Endothelial cell of umbilical vein (primary cell): ENCODE measurements around the gene SDR9C7. TPM values are rescaled to one million over a fixed set of nuclear protein-coding genes. Genes with fewer than 3 reads are reported as not detected.
"Not testable (repeated sequence)": the region's sequence is repeated elsewhere in the genome, so short reads cannot be mapped to it uniquely, and the experiment has no call there.

ENCODE experiments used
- BruUV-seq: library from RNA; stranded (reverse); fragments of 400-500 nt; replicated peaks from 2 replicates; lab custom pipeline; 2021; lab: Mats Ljungman, UMichigan
- CTCF ChIA-PET: fragments of 300-600, 350-600 bp; sonication (Branson Sonifier 250); formaldehyde crosslinking; loops from one replicate; lab custom pipeline; 2021; ENCODE audit warnings: antibody characterized with exemption, inconsistent platforms; lab: Charles Lee
- POLR2A ChIA-PET: fragments of 300-600, 350-600 bp; sonication (Branson Sonifier 250); formaldehyde crosslinking; loops from one replicate; lab custom pipeline; 2021; ENCODE audit warnings: antibody characterized with exemption, inconsistent platforms; lab: Charles Lee
- DNase-seq: peaks from one replicate; pipeline ENCODE4 v3.0.0-alpha.2; 2011; ENCODE audit warnings: low read depth, low spot score
- FAIRE-seq: peaks from 2 replicates; lab custom pipeline; 2011; peaks lifted over from hg19 to GRCh38; lab: Jason Lieb, UNC
- H2AFZ ChIP-seq: 2 replicates; pipeline ENCODE4 v1.6.0; 2012; ENCODE audit warnings: low read depth, low read length, control low read depth, inconsistent platforms
- H3K27ac ChIP-seq: 2 replicates; pipeline ENCODE4 v1.5.1; 2011; ENCODE audit warnings: low read depth, mild to moderate bottlenecking, control low read depth, low read length, moderate library complexity; ENCODE audit not compliant: insufficient read depth
- H3K27me3 ChIP-seq, 2 experiments: 2 replicates each; pipeline versions ENCODE4 v1.6.0 to v1.6.1; 2011; ENCODE audit warnings: low read length in 2 of 2, mixed read lengths in 1 of 2; ENCODE audit not compliant: control insufficient read depth in 2 of 2, insufficient read depth in 2 of 2
- H3K36me3 ChIP-seq, 2 experiments: 2 replicates in 1 of 2; 3 replicates in 1 of 2; pipeline ENCODE4 v1.5.1; 2011; ENCODE audit warnings: low read length in 2 of 2, mild to moderate bottlenecking in 1 of 2, moderate library complexity in 1 of 2; ENCODE audit not compliant: control insufficient read depth in 2 of 2, insufficient read depth in 2 of 2; ENCODE audit errors: extremely low read depth in 1 of 2
- H3K4me1 ChIP-seq: 3 replicates; pipeline ENCODE4 v1.5.1; 2011; ENCODE audit warnings: mild to moderate bottlenecking, low read length; ENCODE audit not compliant: control insufficient read depth, insufficient read depth; ENCODE audit errors: extremely low read depth
- H3K4me2 ChIP-seq: 2 replicates; pipeline ENCODE4 v1.6.1; 2011; ENCODE audit warnings: low read length, control low read depth, mixed read lengths; ENCODE audit not compliant: insufficient read depth
- H3K4me3 ChIP-seq, 3 experiments: fragments of 200-600 bp in 1 of 3; sonication (generic), shearing (Covaris generic) in 1 of 3; replicated peaks in 1 of 3; 2 replicates each; pipeline ENCODE4 v1.5.1; 2011 to 2016; ENCODE audit warnings: control low read depth in 3 of 3, low read length in 3 of 3, mild to moderate bottlenecking in 2 of 3, inconsistent platforms in 1 of 3, low read depth in 1 of 3, moderate library complexity in 1 of 3; ENCODE audit not compliant: insufficient read depth in 1 of 3
- H3K79me2 ChIP-seq: 2 replicates; pipeline ENCODE4 v1.6.0; 2012; ENCODE audit warnings: low read length, inconsistent platforms; ENCODE audit not compliant: control insufficient read depth, insufficient read depth
- H3K9ac ChIP-seq: replicated peaks from 2 replicates; pipeline ENCODE3; 2011; ENCODE audit warnings: low read length, control low read depth; ENCODE audit not compliant: insufficient read depth; ENCODE audit errors: extremely low read depth
- H3K9me1 ChIP-seq: replicated peaks from 3 replicates; pipeline ENCODE4 v1.6.0; 2011; ENCODE audit warnings: mild to moderate bottlenecking, low read length; ENCODE audit not compliant: control insufficient read depth, insufficient read depth; ENCODE audit errors: extremely low read depth
- H3K9me3 ChIP-seq: replicated peaks from 2 replicates; pipeline ENCODE4 v1.5.1; 2012; ENCODE audit warnings: low read length, inconsistent platforms; ENCODE audit not compliant: control insufficient read depth, insufficient read depth
- H4K20me1 ChIP-seq: replicated peaks from 2 replicates; pipeline ENCODE3; 2011; ENCODE audit warnings: mild to moderate bottlenecking, low read length; ENCODE audit not compliant: control insufficient read depth, insufficient read depth; ENCODE audit errors: extremely low read depth
- EZH2 ChIP-seq: IDR thresholded peaks from 2 replicates; pipeline ENCODE4 v1.6.1; 2012; ENCODE audit warnings: borderline replicate concordance, low read depth, mild to moderate bottlenecking, moderate library complexity, low read length, inconsistent platforms; ENCODE audit not compliant: severe bottlenecking
- FOS ChIP-seq: IDR thresholded peaks from 2 replicates; pipeline ENCODE4 v1.6.1; 2011; ENCODE audit warnings: mild to moderate bottlenecking, low read length, moderate library complexity, borderline replicate concordance; ENCODE audit not compliant: insufficient read depth
- GATA2 ChIP-seq: IDR thresholded peaks from 2 replicates; pipeline ENCODE4 v1.7.0; 2011; ENCODE audit warnings: low read depth, mild to moderate bottlenecking, moderate library complexity, mixed read lengths, low read length; ENCODE audit not compliant: insufficient read length, insufficient read depth
- JUN ChIP-seq: IDR thresholded peaks from 2 replicates; pipeline ENCODE4 v1.6.1; 2011; ENCODE audit warnings: borderline replicate concordance, low read depth; ENCODE audit not compliant: insufficient read length, insufficient read depth
- MYC ChIP-seq: IDR thresholded peaks from one replicate; pipeline ENCODE4 v1.6.1; 2011; ENCODE audit warnings: mild to moderate bottlenecking, low read depth, low read length
- POLR2A ChIP-seq: IDR thresholded peaks from 2 replicates; pipeline ENCODE4 v1.6.1; 2012; ENCODE audit warnings: low read depth, mild to moderate bottlenecking, control low read depth, low read length
- POLR2AphosphoS5 ChIP-seq: IDR thresholded peaks from 2 replicates; pipeline ENCODE4 v1.6.1; 2012; ENCODE audit warnings: low read depth, mild to moderate bottlenecking, control low read depth, low read length, moderate library complexity; ENCODE audit not compliant: insufficient read depth
- dilution Hi-C: fragments of 300-500 bp; cut with MboI; formaldehyde crosslinking; loops from one replicate; pipeline ENCODE4 v1.15.0; 2019; ENCODE audit warnings: low sequenced_read_pairs; ENCODE audit not compliant: extremely low pct_ligation_motif_present
- intact Hi-C: fragments of 100-400 bp; cut with micrococcal nuclease; formaldehyde crosslinking; loops from one replicate; pipeline ENCODE4 v1.10.0; 2022
- polyA plus RNA-seq, 4 experiments: library from polyadenylated mRNA; depleted of rRNA in 3 of 4; stranded (reverse) in 3 of 4; unstranded in 1 of 4; fragments of >200 nt; gene quantifications; 2 replicates each; pipeline versions ENCODE4 v1.2.1 to v1.2.3, GENCODE V29; 2011 to 2012; ENCODE audit warnings: missing spikeins in 1 of 4
- total RNA-seq: library from RNA; stranded (reverse); gene quantifications from 2 replicates; pipeline ENCODE4 v1.2.3, GENCODE V29; 2021
- TF ChIP-seq, protein P1 (sequence below): IDR thresholded peaks from 2 replicates; pipeline ENCODE4 v1.6.1; 2011; ENCODE audit not compliant: insufficient read depth, insufficient read length
- TF ChIP-seq, protein P2 (sequence below), 2 donors: IDR thresholded peaks; 1 replicate in 1 of 2; 2 replicates in 1 of 2; pipeline ENCODE4 v1.5.1; 2011; ENCODE audit warnings: low read length in 2 of 2, mild to moderate bottlenecking in 2 of 2, moderate library complexity in 2 of 2, control low read depth in 1 of 2, inconsistent platforms in 1 of 2, low read depth in 1 of 2; ENCODE audit not compliant: insufficient read depth in 1 of 2; ENCODE audit errors: extremely low read depth in 1 of 2

Gene SDR9C7
- total and polyA plus RNA-seq, 2 donors (not counting 3 experiments of a cell fraction or from before 2014, with no cell fraction given): not detected

DNA sequence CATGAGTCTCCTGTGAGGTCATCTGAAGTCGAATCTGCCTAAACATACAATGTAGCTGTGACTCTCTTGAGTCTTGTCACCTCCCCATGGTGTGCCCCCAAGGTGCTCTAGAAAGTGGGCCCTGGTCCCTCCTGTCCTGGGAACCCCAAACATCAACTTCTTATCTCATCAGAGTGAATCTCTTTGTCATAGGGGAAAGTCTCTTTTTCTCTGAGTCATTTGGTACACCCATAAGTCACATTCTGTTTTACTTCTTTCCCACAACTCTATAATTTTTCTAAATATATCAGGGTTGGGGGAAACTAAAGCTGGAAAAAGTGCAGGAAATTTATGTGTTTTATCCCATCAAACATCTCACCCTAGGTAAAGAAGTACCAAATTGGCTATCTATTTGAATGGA lies 12.9 kb downstream of the SDR9C7 start:
- FAIRE-seq: no peak
- H3K36me3 ChIP-seq: no peaks in the 10 kb centered on the region
- H3K79me2 ChIP-seq: no peaks in the 10 kb centered on the region
- H3K4me1 ChIP-seq: no peaks in the 10 kb centered on the region
- TF ChIP-seq MYC (no peak), JUN (no peak), POLR2AphosphoS5 (no peak), FOS (no peak), EZH2 (no peak), GATA2 (no peak), POLR2A (no peak)
- TF ChIP-seq, protein P1, sequence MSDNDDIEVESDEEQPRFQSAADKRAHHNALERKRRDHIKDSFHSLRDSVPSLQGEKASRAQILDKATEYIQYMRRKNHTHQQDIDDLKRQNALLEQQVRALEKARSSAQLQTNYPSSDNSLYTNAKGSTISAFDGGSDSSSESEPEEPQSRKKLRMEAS: no peak
- TF ChIP-seq, protein P2, sequence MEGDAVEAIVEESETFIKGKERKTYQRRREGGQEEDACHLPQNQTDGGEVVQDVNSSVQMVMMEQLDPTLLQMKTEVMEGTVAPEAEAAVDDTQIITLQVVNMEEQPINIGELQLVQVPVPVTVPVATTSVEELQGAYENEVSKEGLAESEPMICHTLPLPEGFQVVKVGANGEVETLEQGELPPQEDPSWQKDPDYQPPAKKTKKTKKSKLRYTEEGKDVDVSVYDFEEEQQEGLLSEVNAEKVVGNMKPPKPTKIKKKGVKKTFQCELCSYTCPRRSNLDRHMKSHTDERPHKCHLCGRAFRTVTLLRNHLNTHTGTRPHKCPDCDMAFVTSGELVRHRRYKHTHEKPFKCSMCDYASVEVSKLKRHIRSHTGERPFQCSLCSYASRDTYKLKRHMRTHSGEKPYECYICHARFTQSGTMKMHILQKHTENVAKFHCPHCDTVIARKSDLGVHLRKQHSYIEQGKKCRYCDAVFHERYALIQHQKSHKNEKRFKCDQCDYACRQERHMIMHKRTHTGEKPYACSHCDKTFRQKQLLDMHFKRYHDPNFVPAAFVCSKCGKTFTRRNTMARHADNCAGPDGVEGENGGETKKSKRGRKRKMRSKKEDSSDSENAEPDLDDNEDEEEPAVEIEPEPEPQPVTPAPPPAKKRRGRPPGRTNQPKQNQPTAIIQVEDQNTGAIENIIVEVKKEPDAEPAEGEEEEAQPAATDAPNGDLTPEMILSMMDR (IDR thresholded peaks at IDR 0.05; ENCODE audit: extremely low read depth in 1 of 2, insufficient read depth in 1 of 2, low read depth in 1 of 2, low read length in 2 of 2): no peak
- H3K4me3 ChIP-seq: no peak overlapping the region
- H3K9ac ChIP-seq: no peak overlapping the region
- no peak overlapping the region for H2AFZ ChIP-seq
- H3K27ac ChIP-seq: no peak overlapping the region
- ChIA-PET CTCF (no interaction called here), POLR2A (no interaction called here)
- no peak overlapping the region for H3K4me2 ChIP-seq
- intact Hi-C loops: no loop called here
- no peak for DNase-seq
- BruUV-seq: no TSS peak
- H4K20me1 ChIP-seq: no peaks in the 10 kb centered on the region
- no peaks in the 10 kb centered on the region for H3K9me3 ChIP-seq
- H3K9me1 ChIP-seq: no peaks in the 10 kb centered on the region
- dilution Hi-C loops: no loop called here
- H3K27me3 ChIP-seq: peaks cover 3 to 6% of the 10 kb centered on the region in 2 experiments

DNA sequence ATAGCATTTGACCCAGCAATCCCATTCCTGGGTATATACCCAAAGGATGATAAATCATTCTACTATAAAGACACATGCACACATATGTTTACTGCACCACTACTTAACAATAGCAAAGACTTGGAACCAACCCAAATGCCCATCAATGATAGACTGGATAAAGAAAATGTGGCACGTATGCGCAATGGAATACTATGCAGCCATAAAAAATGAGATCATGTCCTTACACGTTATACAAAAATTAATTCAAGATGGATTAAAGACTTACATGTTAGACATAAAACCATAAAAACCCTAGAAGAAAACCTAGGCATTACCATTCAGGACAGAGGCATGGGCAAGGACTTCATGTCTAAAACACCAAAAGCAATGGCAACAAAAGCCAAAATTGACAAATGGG lies 16.1 kb downstream of the SDR9C7 start:
- H3K4me1 ChIP-seq, FAIRE-seq, H3K36me3 ChIP-seq, H3K27me3 ChIP-seq, POLR2A ChIA-PET, BruUV-seq, DNase-seq, dilution Hi-C loops, H3K9me3 ChIP-seq, H2AFZ ChIP-seq, H4K20me1 ChIP-seq, H3K4me3 ChIP-seq, H3K4me2 ChIP-seq, H3K79me2 ChIP-seq, H3K9me1 ChIP-seq, intact Hi-C loops, H3K9ac ChIP-seq, H3K27ac ChIP-seq: not testable (repeated sequence)
- CTCF ChIA-PET: interaction anchor here (1.6 kb wide), 1 partner anchor 10 kb away, joined by 3 read pairs; no protein-coding TSS in a partner anchor
